ENCODE results near the gene CSH1. TPM values are rescaled to one million over a fixed set of nuclear protein-coding genes. Genes with fewer than 3 reads are reported as not detected.
A peak's percentile ranks its signal among the peaks of the same experiment; 100 is the strongest.

The CSH1 gene
- total and polyA plus RNA-seq, 4 experiments from 2014 or later: not detected

DNA sequence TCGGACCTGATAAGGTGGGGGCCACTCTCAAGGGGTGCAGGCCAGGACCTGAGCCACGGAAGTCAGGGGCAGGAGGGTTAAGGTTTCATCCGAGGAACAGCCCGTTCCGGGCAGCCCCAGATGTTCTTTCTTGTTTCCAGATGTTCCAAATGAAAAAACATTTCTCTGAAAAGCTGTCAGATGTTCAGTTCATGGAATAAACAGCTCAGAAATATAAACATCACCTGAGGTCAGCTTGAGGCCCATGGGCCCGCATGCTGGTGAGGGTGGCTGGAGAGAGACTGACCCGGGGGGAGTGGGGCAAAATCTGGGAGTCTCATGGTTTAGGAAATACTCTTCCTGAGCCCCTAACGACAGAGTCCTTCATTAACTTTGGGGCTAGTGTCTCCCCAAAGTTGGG is 37.2 kb upstream of the CSH1 start:
- intact Hi-C loops (cut with micrococcal nuclease): no loop called here
- H3K4me1 ChIP-seq (ENCODE audit: insufficient read depth, low read length): peaks cover 25% of the 10 kb centered on the region
- POLR2A ChIA-PET (ENCODE audit: partially characterized antibody): interaction anchor here (3.1 to 4.2 kb wide), 2 partner anchors 87 to 213 kb away, joined by 23 to 34 read pairs; partner anchors contain the start of gene ICAM2

DNA sequence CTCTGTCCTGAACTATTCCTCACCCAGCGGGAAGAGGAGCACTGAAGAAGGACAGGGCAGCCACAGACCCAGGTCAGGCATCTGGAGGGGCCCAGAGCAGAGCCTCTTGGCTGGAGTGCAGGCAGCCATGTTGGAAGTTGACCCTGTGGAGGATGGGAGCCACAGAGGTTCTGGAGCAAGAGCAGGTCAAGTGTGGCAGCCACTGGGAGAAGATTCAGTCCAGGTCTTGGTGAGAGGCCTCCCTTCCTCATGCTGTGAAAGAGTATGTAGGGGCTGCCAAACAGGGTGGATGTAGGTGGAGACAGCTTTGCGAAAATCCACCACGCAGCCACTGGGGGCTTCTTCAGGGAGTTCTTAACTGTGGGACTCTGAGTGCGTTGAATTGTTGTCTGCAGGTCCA is 36.3 kb upstream of the CSH1 start:
- POLR2A ChIA-PET (ENCODE audit: partially characterized antibody): interaction anchor here (1.1 to 4.2 kb wide), 10 partner anchors 14 to 214 kb away, joined by 3 to 34 read pairs (median 10); partner anchors contain the start of genes ERN1, GH1 and ICAM2
- Histone ChIP-seq H3K27ac (ENCODE audit: low read depth, low read length) (peak overlapping the region; percentile 71), H3K36me3 (ENCODE audit: insufficient read depth, low read length) (peaks cover 20% of the 10 kb centered on the region), H3K9me3 (ENCODE audit: control insufficient read depth in 1 of 2, low read length in 2 of 2) (no peaks in the 10 kb centered on the region), H3K4me3 (ENCODE audit: low read length in 2 of 2) (peak overlapping the region in 1 of 2 donors; percentile 48), H3K27me3 (ENCODE audit: insufficient read depth, low read length) (no peaks in the 10 kb centered on the region), H3K4me1 (ENCODE audit: insufficient read depth, low read length) (peaks cover 25% of the 10 kb centered on the region)
- Mint-ChIP-seq H3K36me3 (peaks cover 0 to 10% of the 10 kb centered on the region in 2 donors), H3K27me3 (no peaks in the 10 kb centered on the region), H3K9me3 (no peaks in the 10 kb centered on the region), H3K4me1 (peaks cover 7 to 32% (median 22%) of the 10 kb centered on the region in 4 donors), H3K27ac (peak overlapping the region; percentile 73 to 96 (median 91)), H3K4me3 (peak overlapping the region; percentile 59 to 98 (median 94))
- CTCF ChIA-PET (ENCODE audit: partially characterized antibody): interaction anchor here (0.9 to 5.9 kb wide), 12 partner anchors 13 to 201 kb away, joined by 3 to 56 read pairs (median 4); partner anchors contain the start of gene GH1
- intact Hi-C loops (cut with micrococcal nuclease): no loop called here
- DNase-seq: no peak

More for the DNA sequence above, 37.2 kb upstream of the CSH1 start:
- Mint-ChIP-seq H3K27me3 (no peaks in the 10 kb centered on the region), H3K4me1 (peaks cover 7 to 33% (median 24%) of the 10 kb centered on the region in 4 donors), H3K9me3 (no peaks in the 10 kb centered on the region), H3K27ac (no peak overlapping the region), H3K4me3 (peak overlapping the region in 3 of 8 donors; percentile 27 to 59 (median 29)), H3K36me3 (peaks cover 0 to 10% of the 10 kb centered on the region in 2 donors)
- CTCF ChIA-PET (ENCODE audit: partially characterized antibody): interaction anchor here (0.6 to 3.2 kb wide), 4 partner anchors 13 to 201 kb away, joined by 3 to 28 read pairs (median 4); no protein-coding TSS in a partner anchor
- no peaks in the 10 kb centered on the region for H3K9me3 ChIP-seq (ENCODE audit: control insufficient read depth in 1 of 2, low read length in 2 of 2)
- peaks cover 16% of the 10 kb centered on the region for H3K36me3 ChIP-seq (ENCODE audit: insufficient read depth, low read length)
- no peak overlapping the region for H3K27ac ChIP-seq (ENCODE audit: low read depth, low read length)
- DNase-seq: no peak
- no peaks in the 10 kb centered on the region for H3K27me3 ChIP-seq (ENCODE audit: insufficient read depth, low read length)
- H3K4me3 ChIP-seq (ENCODE audit: low read length in 2 of 2): no peak overlapping the region

DNA sequence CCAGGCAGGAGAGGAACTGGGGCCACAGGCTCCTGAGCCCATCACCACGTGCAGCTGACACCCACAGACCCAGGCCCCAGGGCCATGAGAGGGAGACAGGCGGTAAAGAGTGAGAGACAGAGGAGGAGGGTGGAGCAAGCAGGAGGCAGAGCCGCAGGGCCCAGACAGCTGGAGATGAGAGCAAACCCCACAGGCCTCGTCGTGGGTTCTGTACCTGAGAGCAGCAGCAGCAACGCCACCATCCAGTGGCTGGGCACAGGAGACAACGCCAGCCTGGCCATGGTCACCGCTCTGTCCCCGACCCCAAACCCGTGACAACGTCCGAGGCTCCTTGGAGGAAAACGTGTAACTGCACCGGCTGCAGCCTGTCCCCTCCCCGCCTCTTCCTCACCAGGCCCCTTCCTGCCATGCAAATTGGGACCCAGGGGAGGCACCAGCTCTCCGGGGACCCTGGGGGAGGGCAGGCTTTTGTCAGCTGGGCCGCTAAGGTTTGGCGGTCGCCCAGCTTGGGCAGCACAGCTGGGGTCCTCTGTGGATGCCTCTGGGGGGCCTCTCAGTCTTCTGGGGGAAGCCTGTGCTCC is 35.7 kb upstream of the CSH1 start, which contains the start of gene CD79B:
Gene CD79B (minus strand): TSS at position 351 of the 581 bp plus-strand sequence. CDS start 70 bp downstream, at position 281.
- H3K4me3 Mint-ChIP-seq: peak within 1 kb of the TSS; percentile 92 to 98 (median 94)
- H3K27ac Mint-ChIP-seq: peak within 1 kb of the TSS; percentile 73 to 96 (median 94)
- Histone ChIP-seq H3K4me1 (ENCODE audit: insufficient read depth, low read length) (peaks cover 25% of the 10 kb centered on the region), H3K27ac (ENCODE audit: low read depth, low read length) (peak within 1 kb of the TSS; percentile 71), H3K27me3 (ENCODE audit: insufficient read depth, low read length) (no peaks in the 10 kb centered on the region), H3K4me3 (ENCODE audit: low read length in 2 of 2) (peak within 1 kb of the TSS; percentile 48 to 51), H3K36me3 (ENCODE audit: insufficient read depth, low read length) (peaks cover 20% of the 10 kb centered on the region), H3K9me3 (ENCODE audit: control insufficient read depth in 1 of 2, low read length in 2 of 2) (no peaks in the 10 kb centered on the region)
- peak; percentile 27 to 52 (median 40) for DNase-seq
- intact Hi-C loops (cut with micrococcal nuclease): no loop called here
- ChIA-PET CTCF (ENCODE audit: partially characterized antibody) (interaction anchor here (0.9 to 5.9 kb wide), 13 partner anchors 11 to 202 kb away, joined by 3 to 56 read pairs (median 4); partner anchors contain the start of gene GH1), POLR2A (ENCODE audit: partially characterized antibody) (interaction anchor here (1.1 to 4.2 kb wide), 13 partner anchors 13 to 214 kb away, joined by 3 to 34 read pairs (median 8); partner anchors contain the start of genes ERN1, GH1 and ICAM2)
- H3K36me3 Mint-ChIP-seq: peaks cover 0 to 10% of the 10 kb centered on the region in 2 donors
- no peaks in the 10 kb centered on the region for H3K9me3 Mint-ChIP-seq
- no peaks in the 10 kb centered on the region for H3K27me3 Mint-ChIP-seq
- H3K4me1 Mint-ChIP-seq: peaks cover 7 to 32% (median 22%) of the 10 kb centered on the region in 4 donors

DNA sequence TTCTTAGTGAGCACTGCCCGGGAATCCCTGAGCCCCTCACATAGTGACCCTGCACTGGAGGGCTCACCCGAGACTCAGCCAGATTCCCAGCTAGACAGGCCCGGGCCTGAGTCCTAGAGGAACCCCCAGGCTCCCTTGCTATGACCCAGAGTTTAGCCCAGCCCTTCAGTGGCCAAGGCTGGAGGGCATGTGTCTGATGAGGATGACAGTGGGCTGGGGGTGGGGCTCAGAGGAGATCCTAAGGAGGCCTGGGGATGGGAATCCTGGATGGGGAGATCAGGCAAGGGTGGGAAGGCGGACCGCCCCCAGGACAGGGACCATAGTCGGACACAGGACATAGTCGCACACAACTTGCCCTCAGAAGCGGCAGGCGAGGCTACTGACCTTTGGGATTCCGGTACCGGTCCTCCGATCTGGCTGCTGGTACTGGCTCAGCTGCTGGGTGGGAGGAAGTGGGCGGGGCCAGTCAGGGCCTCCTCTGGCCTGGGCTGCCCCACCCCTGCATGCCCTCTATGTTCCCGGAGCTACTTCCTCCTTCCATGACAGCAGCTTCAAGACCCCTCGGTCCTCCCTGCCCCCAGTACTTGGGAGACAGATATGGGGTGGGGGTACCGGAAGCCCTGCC is 34.7 kb upstream of the CSH1 start:
- no peaks in the 10 kb centered on the region for H3K27me3 Mint-ChIP-seq
- no peaks in the 10 kb centered on the region for H3K9me3 ChIP-seq (ENCODE audit: control insufficient read depth in 1 of 2, low read length in 2 of 2)
- H3K4me1 ChIP-seq (ENCODE audit: insufficient read depth, low read length): peaks cover 25% of the 10 kb centered on the region
- peak overlapping the region; percentile 48 to 96 (median 94) for H3K27ac Mint-ChIP-seq
- ChIA-PET CTCF (ENCODE audit: partially characterized antibody) (interaction anchor here (0.9 to 5.9 kb wide), 13 partner anchors 12 to 203 kb away, joined by 3 to 56 read pairs (median 4); partner anchors contain the start of genes GH1 and ICAM2), POLR2A (ENCODE audit: partially characterized antibody) (interaction anchor here (1.2 to 4.2 kb wide), 11 partner anchors 11 to 215 kb away, joined by 3 to 34 read pairs (median 9); partner anchors contain the start of genes ERN1, GH1 and ICAM2)
- no peaks in the 10 kb centered on the region for H3K9me3 Mint-ChIP-seq
- H3K36me3 ChIP-seq (ENCODE audit: insufficient read depth, low read length): peaks cover 20% of the 10 kb centered on the region
- H3K27ac ChIP-seq (ENCODE audit: low read depth, low read length): peak overlapping the region; percentile 71
- H3K27me3 ChIP-seq (ENCODE audit: insufficient read depth, low read length): no peaks in the 10 kb centered on the region
- H3K36me3 Mint-ChIP-seq: peaks cover 0 to 10% of the 10 kb centered on the region in 2 donors
- H3K4me3 ChIP-seq (ENCODE audit: low read length in 2 of 2): peak overlapping the region; percentile 48 to 51
- intact Hi-C loops (cut with micrococcal nuclease): no loop called here
- H3K4me1 Mint-ChIP-seq: peaks cover 7 to 32% (median 22%) of the 10 kb centered on the region in 4 donors
- DNase-seq: peak; percentile 43 to 66 (median 49)
- H3K4me3 Mint-ChIP-seq: peak overlapping the region; percentile 92 to 98 (median 94)

DNA sequence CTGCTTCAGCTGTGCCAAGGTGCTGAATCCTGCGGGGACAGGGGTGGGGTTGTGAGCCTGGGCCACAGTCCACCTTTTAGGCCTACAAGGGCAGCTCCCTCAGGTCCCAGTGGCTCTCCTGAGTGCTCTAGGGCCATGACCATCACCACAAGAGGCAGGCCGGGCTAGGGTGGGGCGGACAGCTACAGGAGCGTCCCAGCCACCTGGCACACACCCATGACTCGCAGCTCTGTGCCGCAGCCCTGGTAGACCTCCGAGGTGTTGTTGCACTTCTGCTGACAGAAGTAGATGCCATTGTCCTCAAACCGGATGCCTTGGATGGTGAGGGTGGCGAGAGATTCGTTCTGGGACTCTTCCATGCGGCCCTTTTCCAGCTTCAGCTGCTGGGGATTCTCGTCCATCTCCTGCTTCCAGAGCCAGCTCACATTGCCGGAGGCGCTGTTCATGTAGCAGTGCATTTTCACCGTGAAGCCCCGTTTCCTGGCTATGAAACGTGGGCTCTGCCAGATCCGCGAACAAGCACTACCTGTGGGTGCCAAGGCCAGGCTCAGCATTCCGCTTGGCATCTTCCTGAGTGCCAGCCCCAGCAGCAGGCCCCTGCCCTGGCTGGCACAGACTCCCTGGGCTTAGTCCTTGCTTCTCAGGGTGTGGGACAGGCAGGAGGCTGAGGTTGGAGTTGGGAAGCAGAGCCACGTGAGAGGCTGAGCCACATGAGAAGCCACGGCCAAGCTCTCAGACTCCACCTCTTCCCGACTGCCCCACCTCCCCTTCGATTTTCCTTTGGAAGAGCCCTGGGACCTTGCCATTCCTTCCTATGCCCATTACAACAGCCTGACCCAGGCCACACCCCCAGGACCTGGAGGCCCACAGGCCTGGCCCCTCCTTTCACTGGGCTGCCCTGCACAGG is 33.7 kb upstream of the CSH1 start:
- peak overlapping the region; percentile 71 for H3K27ac ChIP-seq (ENCODE audit: low read depth, low read length)

More for the DNA sequence above, 33.7 kb upstream of the CSH1 start:
- Mint-ChIP-seq H3K36me3 (peaks cover 0 to 10% of the 10 kb centered on the region in 2 donors), H3K27ac (peak overlapping the region in 4 of 7 donors; percentile 78 to 96 (median 90)), H3K9me3 (no peaks in the 10 kb centered on the region), H3K4me3 (peak overlapping the region in 7 of 8 donors; percentile 92 to 98 (median 94)), H3K4me1 (peaks cover 7 to 32% (median 22%) of the 10 kb centered on the region in 4 donors), H3K27me3 (no peaks in the 10 kb centered on the region)
- Histone ChIP-seq H3K27me3 (ENCODE audit: insufficient read depth, low read length) (no peaks in the 10 kb centered on the region), H3K9me3 (ENCODE audit: control insufficient read depth in 1 of 2, low read length in 2 of 2) (no peaks in the 10 kb centered on the region), H3K4me1 (ENCODE audit: insufficient read depth, low read length) (peaks cover 25% of the 10 kb centered on the region), H3K4me3 (ENCODE audit: low read length in 2 of 2) (no peak overlapping the region), H3K36me3 (ENCODE audit: insufficient read depth, low read length) (peaks cover 20% of the 10 kb centered on the region)
- ChIA-PET CTCF (ENCODE audit: partially characterized antibody) (interaction anchor here (0.9 to 5.9 kb wide), 12 partner anchors 11 to 203 kb away, joined by 3 to 56 read pairs (median 5); partner anchors contain the start of gene GH1), POLR2A (ENCODE audit: partially characterized antibody) (interaction anchor here (1.0 to 4.2 kb wide), 11 partner anchors 8 to 216 kb away, joined by 3 to 34 read pairs (median 6); partner anchors contain the start of genes ERN1, GH1 and ICAM2)
- DNase-seq: no peak
- intact Hi-C loops (cut with micrococcal nuclease): no loop called here
